IPS-18c (cell line): Measurements from ENCODE around the gene ITPRID2.

ENCODE experiments used
- H3K4me3 ChIP-seq: 2 replicates; pipeline ENCODE4 v1.7.0; 2013; ENCODE audit warnings: low read depth, mild to moderate bottlenecking, low read length, moderate library complexity; ENCODE audit not compliant: insufficient read depth
- H3K9me3 ChIP-seq: one replicate; pipeline ENCODE4 v1.6.1; 2013; ENCODE audit warnings: mild to moderate bottlenecking, low read length, moderate library complexity; ENCODE audit not compliant: control insufficient read depth, insufficient read depth

ITPRID2 gene

GRCh38 chr2:181900007-181900651 is 8.6 kb downstream of the ITPRID2 start:
- Histone ChIP-seq H3K9me3 (no peaks in the 10 kb centered on the region), H3K4me3 (no peak overlapping the region)

DNA sequence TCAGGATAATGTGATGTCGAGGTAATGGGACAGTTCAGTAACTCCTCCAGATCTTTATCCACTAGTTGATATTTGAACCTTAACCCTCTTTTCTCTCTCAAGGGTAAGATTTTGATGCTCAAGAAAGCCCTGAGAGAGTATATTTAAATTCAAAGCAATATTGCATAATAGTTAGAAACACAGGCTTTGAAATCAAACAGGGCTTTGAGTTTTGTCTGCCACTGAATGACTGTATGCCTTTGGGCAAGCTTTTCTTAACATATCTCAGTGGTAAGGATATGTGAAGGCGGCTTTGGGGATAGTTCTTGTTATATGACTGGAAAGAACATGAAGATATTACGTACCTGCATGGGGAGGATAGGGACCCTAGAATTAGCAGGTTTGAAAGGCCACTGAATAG is 11.1 kb downstream of the ITPRID2 start:
- Histone ChIP-seq H3K9me3 (no peaks in the 10 kb centered on the region), H3K4me3 (no peak overlapping the region)

GRCh38 chr2:181904022-181904632 is 12.6 kb downstream of the ITPRID2 start:
- no peaks in the 10 kb centered on the region for H3K9me3 ChIP-seq
- no peak overlapping the region for H3K4me3 ChIP-seq

GRCh38 chr2:181907057-181907456 is 15.5 kb downstream of the ITPRID2 start:
- no peaks in the 10 kb centered on the region for H3K9me3 ChIP-seq
- H3K4me3 ChIP-seq, result no peak overlapping the region

DNA sequence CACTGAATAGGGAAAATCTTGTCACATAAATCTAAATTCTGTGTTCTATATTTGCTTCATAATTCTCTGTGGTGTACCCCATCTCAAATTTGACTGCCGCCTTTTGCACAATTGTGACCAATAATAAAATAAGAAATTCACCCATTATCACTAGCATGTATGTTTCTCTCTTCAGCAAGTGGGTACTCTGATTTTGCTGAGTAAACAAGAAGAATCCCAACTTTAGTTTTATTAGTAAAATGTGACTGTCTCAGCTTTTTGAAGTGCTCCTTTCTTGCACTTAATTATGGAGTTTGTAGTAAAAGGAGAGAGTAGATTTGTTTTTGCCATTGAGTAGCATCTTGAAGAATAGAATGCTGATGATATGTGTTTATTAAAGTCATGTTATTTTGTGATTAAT is 16.1 kb downstream of the ITPRID2 start:
- H3K4me3 ChIP-seq, result no peak overlapping the region

DNA sequence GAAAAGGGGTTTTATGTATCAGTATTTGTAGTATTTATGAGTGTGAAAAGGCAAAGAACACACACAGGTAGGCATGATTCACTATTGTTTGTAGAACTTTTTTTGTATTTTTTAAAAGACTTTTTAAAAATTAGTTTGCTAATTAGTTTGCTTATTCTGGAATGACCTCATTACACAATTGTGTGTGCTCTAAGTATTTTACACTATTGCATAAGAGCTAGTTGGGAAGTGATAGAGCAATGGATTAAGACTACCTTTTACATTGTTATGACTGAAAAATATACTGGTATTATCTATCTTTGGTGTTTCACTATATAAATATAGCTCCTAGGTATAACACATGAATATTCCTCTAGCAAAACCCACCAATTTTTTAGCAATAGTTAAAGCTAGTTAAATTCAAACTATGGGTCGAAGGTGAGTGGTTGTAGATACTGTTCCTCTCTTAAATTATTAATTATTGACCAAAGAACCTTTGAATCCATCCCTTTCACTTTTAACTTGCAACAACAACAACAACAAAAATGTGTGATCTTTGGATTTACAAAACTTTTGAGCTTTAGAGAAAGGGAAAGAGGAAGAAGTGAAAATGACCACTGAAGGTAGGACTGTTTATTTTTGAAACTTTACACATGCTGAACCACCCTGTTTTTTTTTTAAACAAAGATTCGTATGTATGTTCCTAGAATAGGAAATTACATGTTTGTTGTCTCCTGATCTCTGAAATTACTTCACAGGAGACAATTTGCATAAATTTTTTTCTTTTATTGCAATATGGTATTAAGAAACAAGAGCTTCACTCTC is 18.7 kb downstream of the ITPRID2 start:
- no peaks in the 10 kb centered on the region for H3K9me3 ChIP-seq
- H3K4me3 ChIP-seq, result no peak overlapping the region

More for the DNA sequence above, 16.1 kb downstream of the ITPRID2 start:
- H3K9me3 ChIP-seq, result no peaks in the 10 kb centered on the region

DNA sequence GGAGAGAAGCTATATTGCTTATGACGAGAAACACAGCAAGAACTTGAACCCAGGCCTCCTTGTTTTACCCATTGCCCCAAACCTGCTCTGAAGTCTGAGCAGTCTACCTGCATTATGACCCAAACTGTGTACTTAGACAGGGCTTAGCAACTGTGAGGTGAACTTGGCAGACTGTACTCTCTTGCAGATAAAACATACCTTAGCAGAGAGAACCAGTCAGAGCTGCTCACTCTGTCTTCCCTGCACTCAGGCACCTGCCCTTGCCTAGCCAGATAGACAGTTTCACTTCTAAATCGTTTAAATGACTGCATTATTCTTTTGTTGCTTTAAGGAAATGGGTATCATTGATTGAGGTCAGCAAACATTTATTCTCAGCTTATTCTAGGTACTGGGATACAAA is 20.3 kb downstream of the ITPRID2 start:
- no peak overlapping the region for H3K4me3 ChIP-seq
- no peaks in the 10 kb centered on the region for H3K9me3 ChIP-seq

GRCh38 chr2:181915102-181915501 is 23.6 kb downstream of the ITPRID2 start:
- no peaks in the 10 kb centered on the region for H3K9me3 ChIP-seq
- H3K4me3 ChIP-seq, result no peak overlapping the region

DNA sequence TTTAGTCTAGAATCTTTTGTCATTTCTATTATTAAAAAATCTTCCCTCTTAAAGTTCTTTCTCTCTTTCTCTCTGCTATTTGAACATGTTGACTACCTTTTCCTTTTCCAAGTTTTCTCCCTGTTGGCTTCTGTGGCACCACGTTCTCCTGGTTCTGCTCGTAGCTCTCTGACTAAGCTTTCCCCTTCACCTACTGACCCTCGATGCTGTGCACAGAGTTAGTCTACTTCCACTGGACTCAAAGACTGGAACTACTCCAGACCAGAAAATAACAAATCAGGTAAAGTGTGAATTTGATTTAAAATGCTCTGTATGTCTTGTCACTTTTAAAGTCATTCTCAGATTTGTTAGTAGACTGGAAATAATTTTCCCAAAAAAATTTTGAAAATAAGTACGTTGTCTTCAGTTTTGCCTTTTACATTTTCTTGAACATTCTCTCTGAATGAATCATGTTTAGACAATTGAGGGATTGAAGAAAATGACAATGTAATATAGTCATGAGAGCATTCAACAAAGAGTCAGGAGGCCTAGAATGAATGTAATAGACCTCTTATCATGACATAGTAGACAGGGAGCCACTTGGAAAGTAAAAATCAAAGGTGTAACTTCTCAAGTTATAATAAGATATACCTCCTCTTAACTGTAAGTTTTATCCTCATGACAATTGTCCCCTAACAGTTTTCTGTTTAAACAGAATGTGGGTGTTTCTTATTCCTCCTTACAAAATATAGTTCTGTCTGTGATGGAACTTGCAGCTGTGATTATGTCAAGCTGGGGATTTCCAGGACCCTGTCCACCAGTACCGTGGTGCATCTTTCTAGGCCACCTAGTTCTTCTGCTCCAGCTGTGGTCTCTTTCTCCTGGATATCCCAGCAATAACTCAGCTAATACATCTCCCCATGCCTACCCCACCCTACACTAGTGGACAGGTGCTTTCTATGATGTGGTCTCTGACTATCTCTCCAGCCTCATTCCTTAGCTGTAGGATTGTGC is 25.5 kb downstream of the ITPRID2 start:
- Histone ChIP-seq H3K9me3 (no peaks in the 10 kb centered on the region), H3K4me3 (no peak overlapping the region)

DNA sequence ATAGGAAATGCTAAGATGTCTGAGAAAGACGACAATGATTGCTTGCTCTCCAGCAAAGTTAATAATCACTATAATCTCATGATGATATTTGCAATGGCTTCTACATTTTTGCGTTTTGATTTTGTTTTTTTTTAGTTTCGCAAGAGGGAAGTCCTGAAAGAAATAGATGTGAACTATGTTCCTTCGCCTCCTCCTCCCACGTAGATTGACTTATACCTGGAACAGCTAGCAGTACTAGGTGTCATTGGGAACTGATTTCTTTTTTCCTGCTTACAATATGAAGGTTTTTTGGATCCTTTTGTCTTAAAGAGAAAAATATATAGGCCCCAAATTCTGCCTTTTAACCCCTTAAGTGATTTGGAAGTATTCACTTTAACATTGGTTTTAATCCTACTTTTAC is 26.7 kb downstream of the ITPRID2 start:
- Histone ChIP-seq H3K9me3 (no peaks in the 10 kb centered on the region), H3K4me3 (no peak overlapping the region)

GRCh38 chr2:181923121-181923520 is 31.6 kb downstream of the ITPRID2 start:
- H3K4me3 ChIP-seq, result no peak overlapping the region
- H3K9me3 ChIP-seq, result no peaks in the 10 kb centered on the region

DNA sequence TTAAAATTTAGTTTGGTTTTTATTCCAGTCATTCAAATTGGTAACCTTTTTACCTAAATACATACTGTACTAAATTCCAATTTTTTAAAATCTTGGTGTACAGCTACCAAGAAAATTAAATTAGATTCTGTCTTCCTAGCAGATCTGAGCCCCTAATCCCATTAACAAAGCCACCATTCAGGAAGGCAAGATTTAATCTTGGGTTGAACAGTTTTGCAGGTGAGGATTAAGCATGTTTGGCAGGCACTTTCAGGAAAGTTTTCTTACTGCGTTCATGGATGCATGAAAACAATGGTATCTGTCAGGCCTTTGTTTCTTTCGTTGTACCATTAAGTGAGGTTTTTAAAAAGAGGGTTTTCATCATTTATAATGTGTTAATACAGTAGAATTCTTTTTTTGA is 32.8 kb downstream of the ITPRID2 start:
- Histone ChIP-seq H3K4me3 (no peak overlapping the region), H3K9me3 (no peaks in the 10 kb centered on the region)

DNA sequence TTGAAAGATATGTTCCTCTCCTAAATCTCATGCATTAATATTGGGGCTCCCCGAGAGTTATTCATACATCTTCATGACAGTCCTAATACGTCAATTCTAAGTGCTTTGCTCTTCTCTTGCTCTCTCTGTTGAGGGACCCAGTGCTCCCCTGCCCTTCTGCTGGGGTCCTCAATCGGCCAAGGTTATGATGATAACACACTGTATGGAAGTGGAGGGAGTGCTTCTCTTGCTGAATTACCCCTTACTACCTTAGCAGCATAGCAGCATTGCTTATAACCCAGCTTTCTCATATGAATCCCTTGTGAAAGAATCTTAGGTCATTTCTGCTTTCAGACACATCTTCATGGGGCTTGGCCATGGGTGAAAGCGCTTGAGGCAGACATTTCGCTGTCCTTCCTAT is 43.2 kb downstream of the ITPRID2 start:
- no peaks in the 10 kb centered on the region for H3K9me3 ChIP-seq
- no peak overlapping the region for H3K4me3 ChIP-seq

DNA sequence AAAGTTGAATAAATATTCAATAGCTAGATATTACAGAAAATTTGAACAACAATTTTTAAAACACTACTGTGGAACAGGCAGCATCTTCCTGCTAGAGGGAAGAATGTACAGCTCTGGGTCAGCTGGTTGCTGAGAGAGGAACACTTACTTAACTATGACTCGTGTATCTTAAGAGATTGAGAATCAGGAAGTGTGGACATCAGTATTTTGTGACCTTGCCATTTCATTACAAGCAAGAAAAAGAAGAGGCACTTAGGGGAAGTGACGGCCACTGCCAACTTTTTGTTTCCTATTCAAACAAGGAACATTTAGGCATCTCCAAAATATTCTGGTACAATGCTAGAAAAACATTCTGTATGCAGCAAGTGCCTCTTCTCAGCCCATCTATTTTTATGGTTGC is 45.9 kb downstream of the ITPRID2 start:
- no peak overlapping the region for H3K4me3 ChIP-seq
- peaks cover 2% of the 10 kb centered on the region for H3K9me3 ChIP-seq

- peaks cover 2% of the 10 kb centered on the region for H3K9me3 ChIP-seq
- no peak overlapping the region for H3K4me3 ChIP-seq
Measured at GRCh38 chr2:181943411-181944124, 52.0 kb downstream of the ITPRID2 start.

GRCh38 chr2:181944164-181944913 is 52.8 kb downstream of the ITPRID2 start:
- peaks cover 2% of the 10 kb centered on the region for H3K9me3 ChIP-seq
- H3K4me3 ChIP-seq, result no peak overlapping the region
